ELF-1 (cell line): ENCODE measurements around the gene ASCC3.

Experiments used
- DNase-seq: peaks from one replicate; pipeline ENCODE4 v3.0.0-alpha.2; 2016; ENCODE audit warnings: low read depth, low spot score

ASCC3 gene

GRCh38 chr6:100724222-100724621 lies 156.9 kb downstream of the ASCC3 start:
- no peak for DNase-seq

GRCh38 chr6:100721256-100721655 lies 159.9 kb downstream of the ASCC3 start:
- no peak for DNase-seq

GRCh38 chr6:100719883-100720682 lies 161.0 kb downstream of the ASCC3 start:
- DNase-seq = no peak

- no peak for DNase-seq
These were observed 168.1 kb downstream of the ASCC3 start for GRCh38 chr6:100712997-100713396.

- DNase-seq = no peak
These were observed 174.6 kb downstream of the ASCC3 start for GRCh38 chr6:100706491-100706890.

GRCh38 chr6:100704961-100705360 lies 176.2 kb downstream of the ASCC3 start:
- no peak for DNase-seq

- DNase-seq = no peak
These were observed 179.4 kb downstream of the ASCC3 start for GRCh38 chr6:100701728-100702127.

GRCh38 chr6:100700009-100700408 lies 181.1 kb downstream of the ASCC3 start:
- DNase-seq = no peak

- no peak for DNase-seq
These were observed 185.7 kb downstream of the ASCC3 start for GRCh38 chr6:100695445-100695844.

GRCh38 chr6:100693249-100693927 lies 187.7 kb downstream of the ASCC3 start:
- no peak for DNase-seq

GRCh38 chr6:100691972-100692371 lies 189.2 kb downstream of the ASCC3 start:
- no peak for DNase-seq

GRCh38 chr6:100686216-100686615 lies 194.9 kb downstream of the ASCC3 start:
- no peak for DNase-seq

GRCh38 chr6:100685747-100686146 lies 195.4 kb downstream of the ASCC3 start:
- DNase-seq = no peak

GRCh38 chr6:100680163-100680562 lies 201.0 kb downstream of the ASCC3 start:
- DNase-seq = no peak

GRCh38 chr6:100678027-100678426 lies 203.1 kb downstream of the ASCC3 start:
- no peak for DNase-seq

- no peak for DNase-seq
These were observed 203.9 kb downstream of the ASCC3 start for GRCh38 chr6:100677240-100677639.

- no peak for DNase-seq
These were observed 207.5 kb downstream of the ASCC3 start for GRCh38 chr6:100673641-100674040.

- DNase-seq = no peak
These were observed 209.4 kb downstream of the ASCC3 start for GRCh38 chr6:100671740-100672139.

GRCh38 chr6:100670056-100670455 lies 211.1 kb downstream of the ASCC3 start:
- no peak for DNase-seq

- DNase-seq = no peak
These were observed 216.1 kb downstream of the ASCC3 start for GRCh38 chr6:100665041-100665380.

GRCh38 chr6:100664274-100665040 lies 216.7 kb downstream of the ASCC3 start:
- DNase-seq = no peak

- DNase-seq = no peak
These were observed 217.8 kb downstream of the ASCC3 start for GRCh38 chr6:100663219-100663863.
